K562 (cell line): ENCODE data around the gene NR3C2. TPM values are rescaled to one million over a fixed set of nuclear protein-coding genes. Genes with fewer than 3 reads are reported as not detected.
A peak's percentile ranks its signal among the peaks of the same experiment; 100 is the strongest.

ENCODE experiments used
- ATAC-seq: fragments of 200-7000 bp; cut with Tn5 transposase; 3 replicates; pipeline ENCODE4 v1.9.1; 2020; ENCODE audit warnings: moderate library complexity
- BruUV-seq: library from RNA; stranded (reverse); fragments of 400-500 nt; replicated peaks from 2 replicates; lab custom pipeline; 2021; lab: Mats Ljungman, UMichigan
- CTCF ChIA-PET: fragments of 300-600 bp; formaldehyde crosslinking; extraction: SDS; loops from one replicate; lab custom pipeline; 2021; ENCODE audit warnings: low intra/inter-chr PET ratio; lab: Yijun Ruan, JAX
- POLR2A ChIA-PET: fragments of 300-600, 350-650 bp; sonication (Branson Sonifier 250); formaldehyde crosslinking; extraction: SDS; loops from one replicate; lab custom pipeline; 2021; ENCODE audit warnings: antibody characterized with exemption, inconsistent platforms; lab: Yijun Ruan, JAX
- DNase-seq, 4 experiments: peaks; one replicate each; pipeline versions ENCODE4 v3.0.0 to v3.0.0-alpha.2; 2011 to 2018; ENCODE audit warnings: low spot score in 3 of 4, mixed read lengths in 3 of 4; ENCODE audit errors: extremely low read depth in 1 of 4
- FAIRE-seq: peaks from 2 replicates; lab custom pipeline; 2011; peaks lifted over from hg19 to GRCh38; lab: Jason Lieb, UNC
- H2AFZ ChIP-seq: 2 replicates; pipeline ENCODE4 v1.6.0; 2011; ENCODE audit warnings: low read depth, low read length, control low read depth, inconsistent platforms
- H3K27ac ChIP-seq: fragments of 200-600 bp; 3 replicates; pipeline ENCODE4 v1.8.0; 2011; ENCODE audit warnings: low read depth, mild to moderate bottlenecking, control low read depth, inconsistent platforms, low read length, moderate library complexity, mixed read lengths; ENCODE audit errors: extremely low read depth
- H3K27me3 ChIP-seq, 2 experiments: fragments of 300-600 bp in 1 of 2; 2 replicates in 1 of 2; 3 replicates in 1 of 2; pipeline versions ENCODE4 v1.6.0 to v1.8.0; 2011; ENCODE audit warnings: inconsistent platforms in 2 of 2, low read length in 2 of 2, mild to moderate bottlenecking in 1 of 2, mixed read lengths in 1 of 2, moderate library complexity in 1 of 2; ENCODE audit not compliant: control insufficient read depth in 2 of 2, insufficient read depth in 2 of 2
- H3K36me3 ChIP-seq: fragments of 300-600 bp; 3 replicates; pipeline ENCODE4 v1.8.0; 2011; ENCODE audit warnings: mild to moderate bottlenecking, low read length, inconsistent platforms; ENCODE audit not compliant: control insufficient read depth, insufficient read depth
- H3K4me1 ChIP-seq, 2 experiments: fragments of 200-600 bp in 1 of 2; replicated peaks in 1 of 2; 2 replicates in 1 of 2; 3 replicates in 1 of 2; pipeline versions ENCODE4 v1.5.1 to v1.8.0; 2011; ENCODE audit warnings: inconsistent platforms in 2 of 2, low read length in 2 of 2, mild to moderate bottlenecking in 1 of 2, mixed read lengths in 1 of 2, moderate library complexity in 1 of 2; ENCODE audit not compliant: control insufficient read depth in 2 of 2, insufficient read depth in 2 of 2
- H3K4me2 ChIP-seq: 2 replicates; pipeline ENCODE4 v1.6.1; 2011; ENCODE audit warnings: low read length, control low read depth, inconsistent platforms, mixed read lengths; ENCODE audit not compliant: insufficient read depth
- H3K4me3 ChIP-seq: fragments of 200-600 bp; sonication (generic), shearing (Covaris generic); 2 replicates; pipeline ENCODE4 v1.5.1; 2016; ENCODE audit warnings: control low read depth, inconsistent platforms
- H3K79me2 ChIP-seq: fragments of 200-600 bp; 3 replicates; pipeline ENCODE4 v1.8.0; 2011; ENCODE audit warnings: low read length, inconsistent platforms; ENCODE audit not compliant: control insufficient read depth, insufficient read depth
- H3K9ac ChIP-seq, 2 experiments: 2 replicates each; pipeline versions ENCODE4 v1.6.0 to v1.6.1; 2011; ENCODE audit warnings: low read depth in 2 of 2, low read length in 2 of 2, control low read depth in 1 of 2, inconsistent platforms in 1 of 2, mild to moderate bottlenecking in 1 of 2, mixed read lengths in 1 of 2; ENCODE audit not compliant: insufficient read depth in 1 of 2
- H3K9me1 ChIP-seq: one replicate; pipeline ENCODE4 v1.6.0; 2011; ENCODE audit warnings: inconsistent platforms, mild to moderate bottlenecking, low read length, moderate library complexity; ENCODE audit not compliant: control insufficient read depth, insufficient read depth
- H3K9me3 ChIP-seq: replicated peaks from 2 replicates; pipeline ENCODE4 v1.5.1; 2011; ENCODE audit warnings: low read depth, low read length, inconsistent platforms; ENCODE audit not compliant: control insufficient read depth, insufficient read depth
- H4K20me1 ChIP-seq: replicated peaks from 2 replicates; pipeline ENCODE4 v1.6.1; 2011; ENCODE audit warnings: low read length, inconsistent platforms, mixed read lengths; ENCODE audit not compliant: control insufficient read depth, insufficient read depth
- NFYB ChIP-seq: IDR thresholded peaks from 2 replicates; pipeline ENCODE4 v1.6.1; 2011; ENCODE audit warnings: mild to moderate bottlenecking, moderate library complexity; ENCODE audit not compliant: insufficient read length; ENCODE audit errors: extremely low read depth
- NR2C2 ChIP-seq, 2 experiments: fragments of 200-800 bp in 1 of 2; sonication (Bioruptor generic) in 1 of 2; sonication (generic) in 1 of 2; formaldehyde crosslinking in 1 of 2; IDR thresholded peaks; 2 replicates each; pipeline versions ENCODE4 v1.6.1 to v1.8.0; 2016 to 2022; ENCODE audit warnings: mild to moderate bottlenecking in 1 of 2, missing compliant biosample characterization in 1 of 2, missing genetic modification characterization in 1 of 2, missing genetic modification reagents in 1 of 2
- ZNF395 ChIP-seq: fragments of 200-800 bp; sonication (Bioruptor generic); IDR thresholded peaks from 2 replicates; pipeline ENCODE4 v1.6.1; 2017; ENCODE audit warnings: missing genetic modification characterization, missing compliant biosample characterization
- WGBS: fragments of 100-300 bp; shearing (Covaris generic); methylation state at CpG from one replicate; pipeline ENCODE4 v1.1.6; 2016; ENCODE audit warnings: low coverage, mixed read lengths; ENCODE audit not compliant: insufficient coverage; ENCODE audit errors: missing lambda C conversion rate; 5-methylcytosine and 5-hydroxymethylcytosine counted together
- in situ Hi-C: fragments of 300-500 bp; cut with MboI; formaldehyde crosslinking; loops from 4 replicates; pipeline ENCODE4 v1.15.0; 2018; ENCODE audit warnings: inconsistent platforms, mixed read lengths
- intact Hi-C: fragments of 100-400 bp; cut with micrococcal nuclease; formaldehyde crosslinking; loops from 2 replicates; pipeline ENCODE4 v1.14.2; 2022
- polyA plus RNA-seq, 8 experiments: library from polyadenylated mRNA; depleted of rRNA in 4 of 8; stranded (reverse) in 5 of 8; unstranded in 3 of 8; fragments of >200 nt; fragmentation: Nextera tagmentation in 2 of 8; fragmentation: Illumina TruSeq in 1 of 8; extraction: Ambion mirVana in 2 of 8; extraction: Trizol in 1 of 8; gene quantifications; 2 replicates each; pipeline versions ENCODE4 v1.2.1 to v1.2.3, GENCODE V29; 2011 to 2014; ENCODE audit warnings: inconsistent platforms in 1 of 8, missing spikeins in 1 of 8
- total RNA-seq, 7 experiments: library from RNA; depleted of rRNA in 6 of 7; stranded (reverse); fragments of >200 nt in 6 of 7; fragmentation: Illumina TruSeq in 2 of 7; extraction: Trizol in 2 of 7; gene quantifications; 2 replicates each; pipeline versions ENCODE4 v1.2.1 to v1.2.3, GENCODE V29; 2011 to 2021; ENCODE audit warnings: low replicate concordance in 1 of 7

NR3C2 gene
- total and polyA plus RNA-seq, 9 of the 15 experiments (the other 6 are each of a cell fraction or from before 2014, with no cell fraction given): 0.01 to 0.28 (median 0.16) TPM; not detected in 2

GRCh38 chr4:148055844-148056243 is 386.4 kb downstream of the NR3C2 start (continued):
- TF ChIP-seq ZNF395 (CRISPR knock-in tag): no peak
- TF ChIP-seq, all 486 proteins: peak for 1

- ChIA-PET CTCF (no interaction called here), POLR2A (interaction anchor here (1.4 kb wide), 1 partner anchor 20 kb away, joined by 5 read pairs; no protein-coding TSS in a partner anchor)
- no peaks in the 10 kb centered on the region for H3K79me2 ChIP-seq
- no peaks in the 10 kb centered on the region for H3K9me1 ChIP-seq
- no peaks in the 10 kb centered on the region for H3K9me3 ChIP-seq
- H3K4me3 ChIP-seq: no peak overlapping the region
- H4K20me1 ChIP-seq: no peaks in the 10 kb centered on the region
- WGBS: 0% methylated on average over 3 of the region's 3 CpGs
- no peaks in the 10 kb centered on the region for H3K4me1 ChIP-seq
- no peak for DNase-seq
- intact Hi-C loops: no loop called here
- no peak overlapping the region for H3K4me2 ChIP-seq
- no peak overlapping the region for H3K27ac ChIP-seq
- no peak for TF ChIP-seq NFYB
- TF ChIP-seq NR2C2 (CRISPR knock-in tag; IDR thresholded peaks at IDR 0.05): no peak
- TF ChIP-seq NR2C2 (tag; IDR thresholded peaks at IDR 0.05): peak; percentile 22; the same call in 1 of the 2 replicates
- H3K9ac ChIP-seq: no peak overlapping the region
- in situ Hi-C loops: no loop called here
- H3K36me3 ChIP-seq: no peaks in the 10 kb centered on the region
- no peak for ATAC-seq
- no peak overlapping the region for H2AFZ ChIP-seq
- BruUV-seq: no TSS peak
- H3K27me3 ChIP-seq: no peaks in the 10 kb centered on the region
- no peak for FAIRE-seq
Measured at GRCh38 chr4:148054275-148054674, 387.9 kb downstream of the NR3C2 start.
